Adrenal gland (tissue), 5 donors: ENCODE data around the gene GATAD2B.

Source experiments
- POLR2A ChIP-seq, 2 donors: fragments of 450-650 bp; IDR thresholded peaks; one replicate each; pipeline ENCODE4 v1.6.1; 2017; ENCODE audit warnings: antibody characterized with exemption in 2 of 2, mild to moderate bottlenecking in 2 of 2, moderate library complexity in 1 of 2
- TF ChIP-seq, protein P1 (sequence below), 6 experiments: fragments of 450-650 bp in 4 of 6; fragments of 200-600 bp in 2 of 6; sonication (generic) in 1 of 6; IDR thresholded peaks; 1 replicate in 5 of 6; 2 replicates in 1 of 6; pipeline versions ENCODE4 v1.5.1 to v1.8.0; 2016 to 2021; ENCODE audit warnings: antibody characterized with exemption in 6 of 6, mild to moderate bottlenecking in 2 of 6, moderate library complexity in 1 of 6
- donor health status: DM: no; HTN: no; CAD: no.

- no peak for TF ChIP-seq POLR2A (IDR thresholded peaks at IDR 0.05)
- TF ChIP-seq, protein P1, sequence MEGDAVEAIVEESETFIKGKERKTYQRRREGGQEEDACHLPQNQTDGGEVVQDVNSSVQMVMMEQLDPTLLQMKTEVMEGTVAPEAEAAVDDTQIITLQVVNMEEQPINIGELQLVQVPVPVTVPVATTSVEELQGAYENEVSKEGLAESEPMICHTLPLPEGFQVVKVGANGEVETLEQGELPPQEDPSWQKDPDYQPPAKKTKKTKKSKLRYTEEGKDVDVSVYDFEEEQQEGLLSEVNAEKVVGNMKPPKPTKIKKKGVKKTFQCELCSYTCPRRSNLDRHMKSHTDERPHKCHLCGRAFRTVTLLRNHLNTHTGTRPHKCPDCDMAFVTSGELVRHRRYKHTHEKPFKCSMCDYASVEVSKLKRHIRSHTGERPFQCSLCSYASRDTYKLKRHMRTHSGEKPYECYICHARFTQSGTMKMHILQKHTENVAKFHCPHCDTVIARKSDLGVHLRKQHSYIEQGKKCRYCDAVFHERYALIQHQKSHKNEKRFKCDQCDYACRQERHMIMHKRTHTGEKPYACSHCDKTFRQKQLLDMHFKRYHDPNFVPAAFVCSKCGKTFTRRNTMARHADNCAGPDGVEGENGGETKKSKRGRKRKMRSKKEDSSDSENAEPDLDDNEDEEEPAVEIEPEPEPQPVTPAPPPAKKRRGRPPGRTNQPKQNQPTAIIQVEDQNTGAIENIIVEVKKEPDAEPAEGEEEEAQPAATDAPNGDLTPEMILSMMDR (IDR thresholded peaks at IDR 0.05), result no peak
These were observed 41.1 kb upstream of the GATAD2B start for GRCh38 chr1:153963850-153964331.
